ENCODE results near the gene HIVEP2.

The HIVEP2 gene

DNA sequence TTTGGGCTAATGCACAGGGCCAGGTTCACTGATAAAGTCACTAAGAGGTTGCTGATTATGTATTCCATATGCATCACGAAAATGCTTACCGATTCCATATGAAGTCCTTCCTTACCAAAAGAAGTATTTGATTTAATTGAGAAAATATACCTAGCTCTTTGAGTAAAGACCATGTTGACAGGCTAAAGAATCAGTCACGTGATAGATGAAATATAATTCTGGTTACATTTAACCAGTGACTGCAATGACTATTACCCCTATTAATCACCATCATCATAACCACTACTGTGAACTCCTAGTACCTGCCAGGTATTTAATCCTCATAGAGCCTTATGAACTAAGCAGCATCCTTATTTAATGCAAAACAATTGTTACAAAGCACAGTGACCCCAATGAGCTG lies 110.1 kb downstream of the HIVEP2 start:
- no peaks in the 10 kb centered on the region for H3K27me3 ChIP-seq (ENCODE audit: insufficient read depth, low read length)
- WGBS (ENCODE audit: extremely low coverage, insufficient coverage, insufficient read length): no CpG with 5 or more reads among the region's 3 CpGs

DNA sequence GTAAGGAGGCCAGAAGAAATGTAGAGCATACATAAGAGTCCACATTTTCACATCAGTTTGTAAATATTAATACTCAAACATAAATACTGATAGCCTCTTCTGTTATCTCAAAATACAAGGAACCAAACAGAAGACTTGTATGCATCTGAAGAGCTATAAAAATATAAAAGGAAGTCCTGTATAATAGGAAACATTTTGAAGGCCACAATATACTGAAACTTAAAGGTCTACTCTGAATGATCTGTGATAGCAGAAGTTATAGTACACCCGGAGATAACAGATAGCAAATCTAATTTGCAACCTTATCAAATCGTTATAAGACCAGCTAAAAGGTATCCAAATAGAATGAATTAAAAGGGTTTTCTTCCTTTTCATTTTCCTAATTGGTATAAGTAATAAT lies 111.2 kb downstream of the HIVEP2 start:
- Histone ChIP-seq H2AK5ac (ENCODE audit: low read length) (no peak overlapping the region), H3K27ac (ENCODE audit: low read depth, low read length) (no peak overlapping the region), H3K9me3 (ENCODE audit: insufficient read depth, low read depth, low read length) (no peaks in the 10 kb centered on the region), H2BK12ac (ENCODE audit: low read length) (no peak overlapping the region), H3K9ac (ENCODE audit: low read length) (no peak overlapping the region), H3K4ac (ENCODE audit: low read depth, low read length) (no peak overlapping the region), H2AFZ (ENCODE audit: insufficient read depth, low read length, poor library complexity) (no peak overlapping the region), H3K79me1 (ENCODE audit: low read length) (no peaks in the 10 kb centered on the region), H2BK5ac (ENCODE audit: low read depth, low read length, poor library complexity) (no peak overlapping the region), H3K79me2 (ENCODE audit: control insufficient read depth, insufficient read depth, low read length, poor library complexity) (no peaks in the 10 kb centered on the region), H3K14ac (ENCODE audit: low read length) (no peak overlapping the region), H3K4me2 (ENCODE audit: low read length) (no peak overlapping the region), H4K91ac (ENCODE audit: low read depth, low read length) (no peak overlapping the region), H3K4me3 (ENCODE audit: low read depth, low read length) (no peak overlapping the region), H4K12ac (ENCODE audit: low read depth, low read length) (no peak overlapping the region), H3K27me3 (ENCODE audit: insufficient read depth, low read length) (no peaks in the 10 kb centered on the region), H2BK120ac (ENCODE audit: insufficient read depth, low read length, poor library complexity) (no peak overlapping the region), H3K4me1 (ENCODE audit: control insufficient read depth in 1 of 2, insufficient read depth in 2 of 2, low read length in 2 of 2) (peaks cover 0 to 4% of the 10 kb centered on the region in 2 experiments), H4K8ac (ENCODE audit: low read depth, low read length) (no peak overlapping the region), H3K18ac (ENCODE audit: low read length) (no peak overlapping the region), H3K36me3 (ENCODE audit: control insufficient read depth in 1 of 2, insufficient read depth in 2 of 2, low read length in 2 of 2) (no peaks in the 10 kb centered on the region), H3K23ac (ENCODE audit: low read length) (no peak overlapping the region)
- no peak for DNase-seq
- no CpG with 5 or more reads among the region's 2 CpGs for WGBS (ENCODE audit: extremely low coverage, insufficient coverage, insufficient read length)

More for the DNA sequence above, 110.1 kb downstream of the HIVEP2 start:
- no peak overlapping the region for H3K4me2 ChIP-seq (ENCODE audit: low read length)
- H3K79me1 ChIP-seq (ENCODE audit: low read length): no peaks in the 10 kb centered on the region
- H4K91ac ChIP-seq (ENCODE audit: low read depth, low read length): no peak overlapping the region
- no peak overlapping the region for H4K8ac ChIP-seq (ENCODE audit: low read depth, low read length)
- peaks cover 0 to 8% of the 10 kb centered on the region in 2 experiments for H3K4me1 ChIP-seq (ENCODE audit: control insufficient read depth in 1 of 2, insufficient read depth in 2 of 2, low read length in 2 of 2)
- no peaks in the 10 kb centered on the region for H3K36me3 ChIP-seq (ENCODE audit: control insufficient read depth in 1 of 2, insufficient read depth in 2 of 2, low read length in 2 of 2)
- no peak overlapping the region for H2AFZ ChIP-seq (ENCODE audit: insufficient read depth, low read length, poor library complexity)
- no peaks in the 10 kb centered on the region for H3K79me2 ChIP-seq (ENCODE audit: control insufficient read depth, insufficient read depth, low read length, poor library complexity)
- no peak overlapping the region for H4K12ac ChIP-seq (ENCODE audit: low read depth, low read length)
- no peaks in the 10 kb centered on the region for H3K9me3 ChIP-seq (ENCODE audit: insufficient read depth, low read depth, low read length)
- H3K9ac ChIP-seq (ENCODE audit: low read length): no peak overlapping the region
- H2BK12ac ChIP-seq (ENCODE audit: low read length): no peak overlapping the region
- no peak overlapping the region for H3K23ac ChIP-seq (ENCODE audit: low read length)
- H2AK5ac ChIP-seq (ENCODE audit: low read length): no peak overlapping the region
- H3K4ac ChIP-seq (ENCODE audit: low read depth, low read length): no peak overlapping the region
- H3K4me3 ChIP-seq (ENCODE audit: low read depth, low read length): no peak overlapping the region
- DNase-seq: no peak
- H3K18ac ChIP-seq (ENCODE audit: low read length): no peak overlapping the region
- no peak overlapping the region for H2BK120ac ChIP-seq (ENCODE audit: insufficient read depth, low read length, poor library complexity)
- H3K14ac ChIP-seq (ENCODE audit: low read length): no peak overlapping the region
- no peak overlapping the region for H3K27ac ChIP-seq (ENCODE audit: low read depth, low read length)
- H2BK5ac ChIP-seq (ENCODE audit: low read depth, low read length, poor library complexity): no peak overlapping the region

DNA sequence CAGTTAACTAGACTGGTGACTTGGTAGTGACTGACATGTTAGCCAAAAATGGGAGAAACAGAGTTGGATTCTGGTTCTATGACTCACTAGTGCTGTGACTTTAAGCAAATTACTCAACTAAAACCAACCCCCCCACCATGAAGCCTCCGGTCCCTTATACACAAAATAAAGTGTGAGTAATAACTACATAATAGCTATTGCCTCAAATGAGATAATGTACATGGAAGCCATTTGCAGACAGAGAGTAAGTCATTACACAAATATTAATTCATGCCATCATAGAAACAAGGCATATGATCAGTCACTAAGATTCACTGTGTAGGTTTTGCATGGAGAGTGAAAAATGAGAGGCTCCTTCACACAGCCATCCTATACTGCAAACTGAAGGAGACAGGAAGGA lies 111.9 kb downstream of the HIVEP2 start:
- no peak overlapping the region for H4K8ac ChIP-seq (ENCODE audit: low read depth, low read length)
- H3K4me3 ChIP-seq (ENCODE audit: low read depth, low read length): no peak overlapping the region
- H3K9me3 ChIP-seq (ENCODE audit: insufficient read depth, low read depth, low read length): no peaks in the 10 kb centered on the region
- H3K27me3 ChIP-seq (ENCODE audit: insufficient read depth, low read length): no peaks in the 10 kb centered on the region
- no peak overlapping the region for H3K4me2 ChIP-seq (ENCODE audit: low read length)
- no peak overlapping the region for H3K9ac ChIP-seq (ENCODE audit: low read length)
- H3K4me1 ChIP-seq (ENCODE audit: control insufficient read depth in 1 of 2, insufficient read depth in 2 of 2, low read length in 2 of 2): peaks cover 0 to 4% of the 10 kb centered on the region in 2 experiments
- no peaks in the 10 kb centered on the region for H3K36me3 ChIP-seq (ENCODE audit: control insufficient read depth in 1 of 2, insufficient read depth in 2 of 2, low read length in 2 of 2)
- H3K18ac ChIP-seq (ENCODE audit: low read length): no peak overlapping the region
- H3K79me2 ChIP-seq (ENCODE audit: control insufficient read depth, insufficient read depth, low read length, poor library complexity): no peaks in the 10 kb centered on the region
- H2AK5ac ChIP-seq (ENCODE audit: low read length): no peak overlapping the region
- DNase-seq: peak; percentile 41 to 50
- no peak overlapping the region for H2BK12ac ChIP-seq (ENCODE audit: low read length)
- H2BK120ac ChIP-seq (ENCODE audit: insufficient read depth, low read length, poor library complexity): no peak overlapping the region
- H2AFZ ChIP-seq (ENCODE audit: insufficient read depth, low read length, poor library complexity): no peak overlapping the region
- H4K12ac ChIP-seq (ENCODE audit: low read depth, low read length): no peak overlapping the region
- no peak overlapping the region for H3K27ac ChIP-seq (ENCODE audit: low read depth, low read length)
- no peak overlapping the region for H4K91ac ChIP-seq (ENCODE audit: low read depth, low read length)
- H3K23ac ChIP-seq (ENCODE audit: low read length): no peak overlapping the region
- H3K4ac ChIP-seq (ENCODE audit: low read depth, low read length): no peak overlapping the region
- no peak overlapping the region for H3K14ac ChIP-seq (ENCODE audit: low read length)
- no CpG with 5 or more reads among the region's 1 CpG for WGBS (ENCODE audit: extremely low coverage, insufficient coverage, insufficient read length)
- no peak overlapping the region for H2BK5ac ChIP-seq (ENCODE audit: low read depth, low read length, poor library complexity)
- H3K79me1 ChIP-seq (ENCODE audit: low read length): no peaks in the 10 kb centered on the region

DNA sequence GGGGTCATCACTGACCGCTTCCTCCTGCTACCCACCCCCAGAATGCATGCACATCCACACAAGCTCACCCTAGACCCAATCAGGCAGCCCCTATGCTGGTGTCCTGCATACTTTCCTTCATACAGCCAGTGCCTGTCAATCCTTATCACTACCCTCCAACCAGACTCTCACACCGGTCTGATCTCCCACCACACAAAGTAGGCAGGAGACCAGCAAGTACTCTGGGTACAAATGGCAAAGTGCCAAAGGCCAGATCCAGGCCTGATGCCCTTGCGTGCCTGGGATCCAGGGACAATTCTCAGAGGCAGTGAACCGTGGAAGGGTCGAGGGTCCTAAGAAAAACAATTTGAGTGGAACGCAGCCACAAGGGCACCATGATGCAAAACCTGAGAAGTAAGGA lies 114.2 kb downstream of the HIVEP2 start:
- H3K18ac ChIP-seq (ENCODE audit: low read length): no peak overlapping the region
- H3K4me1 ChIP-seq (ENCODE audit: control insufficient read depth in 1 of 2, insufficient read depth in 2 of 2, low read length in 2 of 2): peaks cover 4 to 7% of the 10 kb centered on the region in 2 experiments
- H2AK5ac ChIP-seq (ENCODE audit: low read length): no peak overlapping the region
- no peaks in the 10 kb centered on the region for H3K9me3 ChIP-seq (ENCODE audit: insufficient read depth, low read depth, low read length)
- H2AFZ ChIP-seq (ENCODE audit: insufficient read depth, low read length, poor library complexity): peak overlapping the region; percentile 6
- no peak overlapping the region for H2BK5ac ChIP-seq (ENCODE audit: low read depth, low read length, poor library complexity)
- no peak overlapping the region for H3K27ac ChIP-seq (ENCODE audit: low read depth, low read length)
- H3K4me3 ChIP-seq (ENCODE audit: low read depth, low read length): no peak overlapping the region
- H3K27me3 ChIP-seq (ENCODE audit: insufficient read depth, low read length): no peaks in the 10 kb centered on the region
- no peaks in the 10 kb centered on the region for H3K79me2 ChIP-seq (ENCODE audit: control insufficient read depth, insufficient read depth, low read length, poor library complexity)
- H3K23ac ChIP-seq (ENCODE audit: low read length): no peak overlapping the region
- no peak overlapping the region for H3K9ac ChIP-seq (ENCODE audit: low read length)
- H2BK12ac ChIP-seq (ENCODE audit: low read length): no peak overlapping the region
- no peaks in the 10 kb centered on the region for H3K36me3 ChIP-seq (ENCODE audit: control insufficient read depth in 1 of 2, insufficient read depth in 2 of 2, low read length in 2 of 2)
- H3K4ac ChIP-seq (ENCODE audit: low read depth, low read length): no peak overlapping the region
- DNase-seq: no peak
- H4K12ac ChIP-seq (ENCODE audit: low read depth, low read length): no peak overlapping the region
- H3K4me2 ChIP-seq (ENCODE audit: low read length): no peak overlapping the region
- H3K14ac ChIP-seq (ENCODE audit: low read length): no peak overlapping the region
- H4K8ac ChIP-seq (ENCODE audit: low read depth, low read length): no peak overlapping the region
- H4K91ac ChIP-seq (ENCODE audit: low read depth, low read length): no peak overlapping the region
- WGBS (ENCODE audit: extremely low coverage, insufficient coverage, insufficient read length): no CpG with 5 or more reads among the region's 6 CpGs
- H3K79me1 ChIP-seq (ENCODE audit: low read length): no peaks in the 10 kb centered on the region
- H2BK120ac ChIP-seq (ENCODE audit: insufficient read depth, low read length, poor library complexity): no peak overlapping the region

Data from trophoblast cell (in vitro differentiated cells and primary cell).